ENCODE results near the gene ITGA3. TPM values are rescaled to one million over a fixed set of nuclear protein-coding genes. Genes with fewer than 3 reads are reported as not detected.
A peak's percentile ranks its signal among the peaks of the same experiment; 100 is the strongest.

The ITGA3 gene
- polyA plus RNA-seq, 1 experiment: 184 TPM

DNA sequence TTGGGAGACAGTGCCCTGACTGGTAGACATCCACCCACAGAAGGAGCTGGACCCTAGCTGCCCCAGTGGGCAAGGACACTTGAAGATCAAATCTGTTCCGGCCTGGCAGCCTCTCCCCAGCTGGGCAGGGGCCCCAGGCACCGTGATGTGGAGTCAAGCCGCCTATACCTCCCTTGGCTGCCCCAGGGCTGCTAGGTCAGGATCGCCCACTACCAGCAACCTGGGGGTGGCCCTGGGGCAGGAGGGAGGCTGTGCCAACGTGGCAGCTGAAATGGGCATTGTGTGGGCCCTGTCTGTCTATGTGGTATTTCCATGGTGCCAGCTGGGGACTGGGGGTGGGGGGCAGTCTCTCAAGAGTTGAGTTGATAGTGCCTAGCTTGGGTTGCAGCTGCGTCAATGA, 40.2 kb downstream of the ITGA3 start:
- DNase-seq (ENCODE audit: low read depth): no peak
- ChIA-PET POLR2A (interaction anchor here (0.7 kb wide), 1 partner anchor 53 kb away, joined by 4 read pairs; no protein-coding TSS in a partner anchor), CTCF (interaction anchor here (1.1 to 7.2 kb wide), 6 partner anchors 9 to 200 kb away, joined by 3 to 116 read pairs (median 4); no protein-coding TSS in a partner anchor)
- Histone ChIP-seq H3K4me3 (ENCODE audit: low read depth, low read length) (peak overlapping the region; percentile 91), H3K36me3 (ENCODE audit: control insufficient read depth, insufficient read depth, low read length) (peaks cover 8% of the 10 kb centered on the region; the same call in 1 of the 2 replicates), H3K27me3 (ENCODE audit: control insufficient read depth, insufficient read depth, low read length) (no peaks in the 10 kb centered on the region)
- TF ChIP-seq, protein P1, sequence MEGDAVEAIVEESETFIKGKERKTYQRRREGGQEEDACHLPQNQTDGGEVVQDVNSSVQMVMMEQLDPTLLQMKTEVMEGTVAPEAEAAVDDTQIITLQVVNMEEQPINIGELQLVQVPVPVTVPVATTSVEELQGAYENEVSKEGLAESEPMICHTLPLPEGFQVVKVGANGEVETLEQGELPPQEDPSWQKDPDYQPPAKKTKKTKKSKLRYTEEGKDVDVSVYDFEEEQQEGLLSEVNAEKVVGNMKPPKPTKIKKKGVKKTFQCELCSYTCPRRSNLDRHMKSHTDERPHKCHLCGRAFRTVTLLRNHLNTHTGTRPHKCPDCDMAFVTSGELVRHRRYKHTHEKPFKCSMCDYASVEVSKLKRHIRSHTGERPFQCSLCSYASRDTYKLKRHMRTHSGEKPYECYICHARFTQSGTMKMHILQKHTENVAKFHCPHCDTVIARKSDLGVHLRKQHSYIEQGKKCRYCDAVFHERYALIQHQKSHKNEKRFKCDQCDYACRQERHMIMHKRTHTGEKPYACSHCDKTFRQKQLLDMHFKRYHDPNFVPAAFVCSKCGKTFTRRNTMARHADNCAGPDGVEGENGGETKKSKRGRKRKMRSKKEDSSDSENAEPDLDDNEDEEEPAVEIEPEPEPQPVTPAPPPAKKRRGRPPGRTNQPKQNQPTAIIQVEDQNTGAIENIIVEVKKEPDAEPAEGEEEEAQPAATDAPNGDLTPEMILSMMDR (IDR thresholded peaks at IDR 0.05; ENCODE audit: insufficient read depth, low read depth, low read length): no peak

DNA sequence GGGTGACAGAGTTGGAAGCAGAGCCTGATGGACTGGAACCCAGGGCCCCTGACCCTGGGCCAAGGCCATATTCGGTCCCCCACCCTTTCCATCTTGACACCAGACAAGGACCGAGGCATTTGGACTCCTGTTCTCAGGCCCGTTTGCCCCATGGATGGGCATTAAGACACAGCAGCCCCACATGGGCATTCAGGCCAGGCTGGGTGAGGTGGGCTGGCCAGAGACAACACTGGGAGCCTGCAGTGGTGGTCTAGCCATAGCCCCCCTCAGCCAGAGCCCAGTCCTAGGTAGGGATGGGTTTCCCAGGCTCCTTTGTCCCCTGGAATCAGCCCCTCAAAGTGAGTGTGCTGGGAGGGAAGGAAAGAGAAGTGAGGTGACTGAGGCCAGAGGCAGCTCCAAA, 40.8 kb downstream of the ITGA3 start:
- ChIA-PET POLR2A (no interaction called here), CTCF (interaction anchor here (1.1 to 7.2 kb wide), 7 partner anchors 10 to 200 kb away, joined by 3 to 116 read pairs (median 4); no protein-coding TSS in a partner anchor)
- Histone ChIP-seq H3K27me3 (ENCODE audit: control insufficient read depth, insufficient read depth, low read length) (no peaks in the 10 kb centered on the region), H3K36me3 (ENCODE audit: control insufficient read depth, insufficient read depth, low read length) (peaks cover 8% of the 10 kb centered on the region; the same call in 1 of the 2 replicates), H3K4me3 (ENCODE audit: low read depth, low read length) (no peak overlapping the region)
- no peak for DNase-seq (ENCODE audit: low read depth)
- TF ChIP-seq, protein P1 (IDR thresholded peaks at IDR 0.05; ENCODE audit: insufficient read depth, low read depth, low read length): no peak

DNA sequence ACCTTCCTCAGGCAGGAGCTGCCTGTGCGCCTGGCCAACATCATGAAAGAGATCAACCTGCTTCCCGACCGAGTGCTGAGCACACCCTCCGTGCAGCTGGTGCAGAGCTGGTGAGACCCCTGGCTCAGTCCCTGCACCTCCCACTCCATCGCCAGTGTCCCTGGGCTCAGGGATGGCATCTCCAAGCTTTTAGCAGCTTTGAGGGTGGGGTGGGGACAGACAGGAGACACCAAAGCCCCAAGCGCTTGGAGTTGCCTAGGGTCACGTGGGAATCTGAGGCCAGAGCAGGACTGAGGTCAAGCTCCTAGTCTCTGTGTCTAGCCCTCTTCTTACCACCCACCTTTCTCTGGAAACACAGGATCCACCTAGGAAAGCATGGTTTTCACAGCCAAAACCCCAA, 41.5 kb downstream of the ITGA3 start:
- Histone ChIP-seq H3K4me3 (ENCODE audit: low read depth, low read length) (no peak overlapping the region), H3K36me3 (ENCODE audit: control insufficient read depth, insufficient read depth, low read length) (peaks cover 8% of the 10 kb centered on the region; the same call in 1 of the 2 replicates), H3K27me3 (ENCODE audit: control insufficient read depth, insufficient read depth, low read length) (no peaks in the 10 kb centered on the region)
- ChIA-PET CTCF (interaction anchor here (0.7 to 2.0 kb wide), 5 partner anchors 20 to 197 kb away, joined by 3 to 6 read pairs (median 4); no protein-coding TSS in a partner anchor), POLR2A (no interaction called here)
- DNase-seq (ENCODE audit: low read depth): no peak
- TF ChIP-seq, protein P1 (IDR thresholded peaks at IDR 0.05; ENCODE audit: insufficient read depth, low read depth, low read length): no peak

DNA sequence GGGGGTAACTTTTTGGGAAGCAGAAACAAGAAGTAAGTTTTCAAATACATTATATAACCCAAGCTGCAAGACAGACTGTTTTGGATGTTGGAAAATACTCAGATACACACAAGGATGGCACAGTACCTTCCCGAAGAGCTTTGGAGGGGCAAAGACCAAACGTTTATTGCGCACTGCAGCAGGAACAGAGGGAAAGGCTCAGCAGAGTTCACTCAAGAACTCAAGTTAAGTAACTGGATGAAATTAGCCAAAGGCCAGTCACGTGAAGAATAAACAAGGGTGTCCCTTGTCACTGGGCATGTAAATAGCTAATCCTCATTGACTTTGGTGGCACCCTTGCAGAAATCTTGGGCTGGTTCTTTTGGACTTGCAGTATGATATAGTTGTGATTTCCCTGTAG, 42.0 kb downstream of the ITGA3 start:
- ChIA-PET CTCF (interaction anchor here (0.7 to 3.3 kb wide), 8 partner anchors 10 to 196 kb away, joined by 3 to 15 read pairs (median 4); no protein-coding TSS in a partner anchor), POLR2A (no interaction called here)
- TF ChIP-seq, protein P1 (IDR thresholded peaks at IDR 0.05; ENCODE audit: insufficient read depth, low read depth, low read length): no peak
- DNase-seq (ENCODE audit: low read depth): no peak
- Histone ChIP-seq H3K36me3 (ENCODE audit: control insufficient read depth, insufficient read depth, low read length) (peaks cover 8% of the 10 kb centered on the region; the same call in 1 of the 2 replicates), H3K27me3 (ENCODE audit: control insufficient read depth, insufficient read depth, low read length) (no peaks in the 10 kb centered on the region), H3K4me3 (ENCODE audit: low read depth, low read length) (no peak overlapping the region)

DNA sequence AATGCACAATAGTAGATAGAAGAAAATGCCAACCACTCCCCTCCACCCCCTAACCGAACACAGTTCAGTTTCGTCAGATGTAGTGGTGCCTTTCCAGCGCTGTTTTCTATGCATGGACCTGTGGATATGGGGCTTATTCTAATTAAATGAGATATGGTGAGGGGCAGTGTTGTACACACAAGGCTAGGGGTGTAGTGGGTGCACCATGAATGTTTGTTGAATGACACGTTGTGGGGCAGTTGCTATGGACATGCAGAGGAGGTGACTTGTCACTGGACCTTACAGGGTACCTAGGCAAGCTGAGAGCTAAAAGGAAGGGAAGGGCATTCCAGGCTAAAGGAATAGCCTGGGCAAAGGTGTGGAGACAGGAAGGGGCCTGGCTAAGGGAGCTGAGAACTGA, 42.7 kb downstream of the ITGA3 start:
- POLR2A ChIA-PET: no interaction called here

More for the DNA sequence above, 42.7 kb downstream of the ITGA3 start:
- Histone ChIP-seq H3K4me3 (ENCODE audit: low read depth, low read length) (no peak overlapping the region), H3K27me3 (ENCODE audit: control insufficient read depth, insufficient read depth, low read length) (no peaks in the 10 kb centered on the region), H3K36me3 (ENCODE audit: control insufficient read depth, insufficient read depth, low read length) (peaks cover 10% of the 10 kb centered on the region; the same call in 1 of the 2 replicates)
- DNase-seq (ENCODE audit: low read depth): no peak
- TF ChIP-seq, protein P1 (IDR thresholded peaks at IDR 0.05; ENCODE audit: insufficient read depth, low read depth, low read length): no peak
- CTCF ChIA-PET: interaction anchor here (0.7 to 3.3 kb wide), 6 partner anchors 11 to 71 kb away, joined by 3 to 15 read pairs (median 4); no protein-coding TSS in a partner anchor
